Cardiac muscle cell (in vitro differentiated cells and primary cell): ENCODE measurements around the gene DHRSX. TPM values are rescaled to one million over a fixed set of nuclear protein-coding genes. Genes with fewer than 3 reads are reported as not detected.
"Not testable (repeated sequence)": the region's sequence is repeated elsewhere in the genome, so short reads cannot be mapped to it uniquely, and the experiment has no call there.

ENCODE experiments used
- DNase-seq, 2 donors: peaks; one replicate each; pipeline versions ENCODE4 v3.0.0 to v3.0.0-alpha.2; 2010 to 2017; ENCODE audit warnings: low read depth in 1 of 2, low spot score in 1 of 2
- H3K27ac ChIP-seq: fragments of 200-600 bp; sonication (generic); 2 replicates; pipeline ENCODE4 v1.5.1; 2016
- H3K27me3 ChIP-seq: fragments of 200-600 bp; sonication (generic); 2 replicates; pipeline ENCODE4 v1.6.0; 2016; ENCODE audit warnings: control low read depth
- H3K36me3 ChIP-seq: fragments of 200-600 bp; sonication (generic); 2 replicates; pipeline ENCODE4 v1.5.1; 2016; ENCODE audit warnings: control low read depth
- H3K4me1 ChIP-seq: fragments of 200-600 bp; sonication (generic); 2 replicates; pipeline ENCODE4 v1.8.1; 2017; ENCODE audit warnings: low read depth, mild to moderate bottlenecking, mixed run types
- H3K4me3 ChIP-seq: fragments of 200-600 bp; sonication (generic); 2 replicates; pipeline ENCODE4 v1.5.1; 2016; ENCODE audit warnings: mild to moderate bottlenecking
- H3K9me3 ChIP-seq: fragments of 200-600 bp; sonication (generic); 2 replicates; pipeline ENCODE4 v1.5.1; 2017; ENCODE audit warnings: low read depth, mild to moderate bottlenecking, control low read depth
- polyA plus RNA-seq: library from polyadenylated mRNA; unstranded; fragments of >200 nt; fragmentation: Nextera tagmentation; extraction: Ambion mirVana; gene quantifications from 2 replicates; pipeline ENCODE4 v1.2.1, GENCODE V29; 2016
- total RNA-seq: library from RNA; depleted of rRNA; stranded (reverse); fragments of >200 nt; gene quantifications from 2 replicates; pipeline ENCODE4 v1.2.3, GENCODE V29; 2016
- TF ChIP-seq, protein P1 (sequence below): IDR thresholded peaks from 2 replicates; pipeline ENCODE4 v1.5.1; 2012; ENCODE audit warnings: low read depth, mild to moderate bottlenecking, low read length

Gene DHRSX
- total and polyA plus RNA-seq, 2 experiments from 2014 or later = 20.4 to 33.4 TPM

DNA sequence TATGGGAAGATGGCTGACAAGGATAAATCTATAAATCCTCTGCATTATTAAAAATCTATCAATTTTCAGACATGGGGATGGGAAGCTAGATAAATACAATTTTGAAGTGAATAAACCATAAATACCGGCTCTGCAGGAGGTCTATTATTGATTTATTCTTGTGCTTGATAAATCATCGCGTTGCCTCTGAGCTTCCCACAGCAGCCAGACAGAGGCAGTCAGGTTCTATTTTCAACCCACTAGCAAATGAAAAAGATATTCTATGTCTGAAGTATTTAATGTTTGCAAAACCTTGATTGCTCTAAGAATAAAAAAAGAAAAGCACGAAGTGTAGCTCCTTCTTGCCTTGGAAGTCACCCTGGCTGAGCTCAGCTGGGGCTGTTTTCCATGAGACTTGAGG is 216.2 kb downstream of the DHRSX start:
- H3K4me1 ChIP-seq = no peaks in the 10 kb centered on the region
- TF ChIP-seq, protein P1, sequence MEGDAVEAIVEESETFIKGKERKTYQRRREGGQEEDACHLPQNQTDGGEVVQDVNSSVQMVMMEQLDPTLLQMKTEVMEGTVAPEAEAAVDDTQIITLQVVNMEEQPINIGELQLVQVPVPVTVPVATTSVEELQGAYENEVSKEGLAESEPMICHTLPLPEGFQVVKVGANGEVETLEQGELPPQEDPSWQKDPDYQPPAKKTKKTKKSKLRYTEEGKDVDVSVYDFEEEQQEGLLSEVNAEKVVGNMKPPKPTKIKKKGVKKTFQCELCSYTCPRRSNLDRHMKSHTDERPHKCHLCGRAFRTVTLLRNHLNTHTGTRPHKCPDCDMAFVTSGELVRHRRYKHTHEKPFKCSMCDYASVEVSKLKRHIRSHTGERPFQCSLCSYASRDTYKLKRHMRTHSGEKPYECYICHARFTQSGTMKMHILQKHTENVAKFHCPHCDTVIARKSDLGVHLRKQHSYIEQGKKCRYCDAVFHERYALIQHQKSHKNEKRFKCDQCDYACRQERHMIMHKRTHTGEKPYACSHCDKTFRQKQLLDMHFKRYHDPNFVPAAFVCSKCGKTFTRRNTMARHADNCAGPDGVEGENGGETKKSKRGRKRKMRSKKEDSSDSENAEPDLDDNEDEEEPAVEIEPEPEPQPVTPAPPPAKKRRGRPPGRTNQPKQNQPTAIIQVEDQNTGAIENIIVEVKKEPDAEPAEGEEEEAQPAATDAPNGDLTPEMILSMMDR = no peak
- H3K36me3 ChIP-seq = no peaks in the 10 kb centered on the region
- H3K27ac ChIP-seq = no peak overlapping the region
- no peak for DNase-seq
- no peaks in the 10 kb centered on the region for H3K9me3 ChIP-seq
- no peaks in the 10 kb centered on the region for H3K27me3 ChIP-seq
- no peak overlapping the region for H3K4me3 ChIP-seq

DNA sequence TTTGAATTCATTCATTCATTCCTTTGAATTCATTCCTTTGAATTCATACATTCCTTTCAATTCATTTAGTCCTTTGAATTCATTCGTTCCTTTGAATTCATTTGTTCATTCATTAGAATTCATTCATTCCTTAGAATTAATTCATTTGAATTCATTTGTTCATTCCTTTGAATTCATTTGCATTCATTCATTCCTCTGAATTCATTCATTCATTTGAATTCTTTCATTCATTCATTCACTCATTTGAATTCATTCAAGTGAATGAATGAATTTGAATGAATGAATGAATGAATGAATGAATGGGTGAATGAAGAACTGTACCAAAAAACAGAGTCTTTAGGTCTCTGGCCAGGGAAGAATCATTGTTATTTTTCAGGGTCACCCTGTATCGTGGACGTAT is 216.6 kb downstream of the DHRSX start:
- Histone ChIP-seq H3K27ac (no peak overlapping the region), H3K4me3 (no peak overlapping the region), H3K4me1 (no peaks in the 10 kb centered on the region), H3K9me3 (no peaks in the 10 kb centered on the region), H3K36me3 (no peaks in the 10 kb centered on the region), H3K27me3 (no peaks in the 10 kb centered on the region)
- TF ChIP-seq, protein P1 = no peak
- no peak for DNase-seq

DNA sequence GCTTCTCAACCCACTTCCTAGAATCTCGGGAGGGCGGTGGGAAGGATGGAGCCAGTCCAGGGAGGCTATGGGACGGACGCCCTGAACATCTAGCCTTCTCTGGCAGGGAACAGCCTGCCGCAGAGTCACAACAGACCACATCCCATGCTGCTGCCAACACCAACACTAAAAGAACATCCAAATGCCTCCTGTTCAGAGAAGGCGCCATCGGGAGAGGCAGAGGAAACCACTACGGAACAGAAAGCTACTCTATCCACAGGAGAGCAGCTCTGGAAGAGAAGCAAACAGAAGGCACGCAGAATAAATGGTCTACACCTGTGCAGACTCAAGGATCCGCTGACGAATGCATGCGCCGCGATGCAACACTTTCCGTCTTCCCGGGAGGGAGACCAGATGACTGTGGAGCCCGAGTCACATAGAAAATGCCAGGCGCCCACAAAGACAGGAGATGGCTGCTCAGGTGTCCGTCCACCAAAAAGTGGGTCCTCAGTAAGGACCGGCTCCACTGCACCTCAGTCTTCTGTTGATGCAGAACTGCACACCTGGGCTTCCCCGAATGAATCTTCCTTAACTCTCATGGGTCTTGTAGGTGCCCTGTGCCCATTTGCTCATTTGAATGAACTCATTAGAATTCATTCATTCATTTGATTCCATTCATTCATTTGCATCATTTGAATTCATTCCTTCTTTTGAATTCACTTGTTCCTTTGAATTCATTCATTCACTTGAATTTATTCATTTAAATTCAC is 217.5 kb downstream of the DHRSX start:
- no peak overlapping the region for H3K27ac ChIP-seq
- H3K27me3 ChIP-seq = no peaks in the 10 kb centered on the region
- H3K36me3 ChIP-seq = no peaks in the 10 kb centered on the region
- DNase-seq = peak in 1 of 2 donors; percentile 51
- no peaks in the 10 kb centered on the region for H3K9me3 ChIP-seq
- TF ChIP-seq, protein P1 = no peak
- no peak overlapping the region for H3K4me3 ChIP-seq
- H3K4me1 ChIP-seq = no peaks in the 10 kb centered on the region

DNA sequence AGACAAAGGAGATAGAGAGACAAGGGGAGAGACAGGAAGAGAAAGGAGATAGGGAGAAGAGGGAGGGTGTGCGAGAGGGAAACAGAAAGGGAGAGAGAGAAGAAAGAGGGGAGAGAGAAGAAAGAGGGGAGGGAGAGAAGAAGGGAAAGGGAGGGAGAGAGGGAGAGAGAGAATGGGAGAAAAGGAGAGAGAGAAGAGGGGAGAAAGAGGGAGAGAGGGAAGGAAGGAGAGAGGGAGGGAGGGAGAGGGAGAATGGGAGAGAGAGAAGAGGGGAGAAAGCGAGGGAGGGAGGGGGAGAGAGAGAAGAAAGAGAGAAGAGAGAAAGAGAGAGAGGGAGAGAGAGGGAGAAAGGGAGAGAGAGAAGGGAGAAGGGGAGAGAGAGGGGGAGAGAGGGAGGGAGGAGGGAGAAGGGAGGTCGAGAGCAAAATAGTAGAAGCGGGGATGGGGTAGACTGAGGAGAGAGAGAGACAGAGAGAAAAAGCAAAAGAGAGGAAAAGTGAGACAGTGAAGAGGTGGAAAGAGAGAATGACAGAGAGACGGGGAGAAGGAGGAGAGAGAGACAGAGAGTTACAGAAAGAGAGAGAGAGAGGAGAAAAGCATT is 218.2 kb downstream of the DHRSX start:
- no peaks in the 10 kb centered on the region for H3K4me1 ChIP-seq

DNA sequence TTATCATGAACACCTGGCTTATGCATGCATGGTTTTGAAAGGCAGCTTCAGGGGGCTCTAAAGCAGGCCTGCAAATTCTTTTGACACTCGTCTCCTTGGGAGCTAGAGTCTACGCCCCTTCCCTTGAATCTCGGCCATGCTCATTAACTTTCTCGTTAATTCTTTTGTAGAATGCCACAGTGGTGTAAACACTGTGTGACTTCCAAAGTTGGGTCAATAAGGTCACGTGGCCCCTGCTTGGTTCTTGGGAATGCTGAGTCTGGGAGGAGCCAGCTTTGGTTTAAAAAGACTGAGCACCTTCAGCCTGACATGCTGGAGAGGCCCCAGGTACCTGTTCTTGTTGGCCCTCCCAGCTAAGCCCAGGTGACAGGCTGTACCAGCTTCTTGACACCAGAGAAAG is 228.4 kb downstream of the DHRSX start:
- H3K27ac ChIP-seq = no peak overlapping the region

More for the DNA sequence above, 218.2 kb downstream of the DHRSX start:
- no peak overlapping the region for H3K4me3 ChIP-seq
- TF ChIP-seq, protein P1 = no peak
- no peaks in the 10 kb centered on the region for H3K36me3 ChIP-seq
- H3K9me3 ChIP-seq = no peaks in the 10 kb centered on the region
- no peaks in the 10 kb centered on the region for H3K27me3 ChIP-seq
- no peak overlapping the region for H3K27ac ChIP-seq
- DNase-seq = no peak

DNA sequence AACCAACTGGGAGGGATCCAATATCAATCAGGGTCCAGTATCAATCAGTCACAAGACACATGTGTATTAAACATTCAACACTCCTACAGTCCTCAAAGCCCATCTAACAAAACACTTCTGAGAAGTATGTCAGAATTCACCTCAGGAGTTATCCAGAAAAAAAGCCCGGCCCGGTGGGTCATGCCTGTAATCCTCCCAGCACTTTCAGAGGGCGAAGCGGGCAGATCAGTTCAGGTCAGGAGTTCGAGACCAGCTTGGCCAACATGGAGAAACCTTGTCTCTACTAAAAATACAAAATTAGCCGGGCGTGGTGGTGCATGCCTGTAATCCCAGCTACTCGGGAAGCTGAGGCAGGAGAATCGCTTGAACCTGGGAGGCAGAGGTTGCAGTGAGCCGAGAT is 229.2 kb downstream of the DHRSX start:
- not testable (repeated sequence) for H3K27ac ChIP-seq, H3K9me3 ChIP-seq, H3K4me3 ChIP-seq, H3K27me3 ChIP-seq, H3K4me1 ChIP-seq, H3K36me3 ChIP-seq, DNase-seq

More for the DNA sequence above, 228.4 kb downstream of the DHRSX start:
- Histone ChIP-seq H3K9me3 (no peaks in the 10 kb centered on the region), H3K27me3 (no peaks in the 10 kb centered on the region), H3K36me3 (no peaks in the 10 kb centered on the region), H3K4me3 (no peak overlapping the region), H3K4me1 (peaks cover 10% of the 10 kb centered on the region)
- DNase-seq = no peak
- TF ChIP-seq, protein P1 = no peak

DNA sequence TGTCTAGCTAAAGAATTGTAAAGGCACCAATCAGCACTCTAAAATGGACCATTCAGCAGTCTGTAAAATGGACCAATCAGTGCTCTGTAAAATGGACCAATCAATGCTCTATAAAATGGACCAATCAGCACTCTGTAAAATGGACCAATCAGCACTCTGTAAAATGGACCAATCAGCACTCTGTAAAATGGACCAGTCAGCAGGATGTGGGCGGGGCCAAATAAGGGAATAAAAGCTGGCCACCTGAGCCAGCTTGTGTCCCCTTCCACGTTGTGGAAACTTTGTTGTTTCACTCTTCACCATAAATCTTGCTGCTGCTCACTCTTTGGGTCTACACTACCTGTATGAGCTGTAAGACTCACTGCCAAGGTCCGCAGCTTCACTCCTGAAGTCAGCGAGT is 230.0 kb downstream of the DHRSX start:
- H3K27ac ChIP-seq, H3K27me3 ChIP-seq, H3K9me3 ChIP-seq, H3K4me3 ChIP-seq, H3K4me1 ChIP-seq, H3K36me3 ChIP-seq, DNase-seq: not testable (repeated sequence)
